Coronary artery (tissue), 2 donors: ENCODE results near the gene SPON1.
A peak's percentile ranks its signal among the peaks of the same experiment; 100 is the strongest.

Experiments used
- DNase-seq: peaks from one replicate; pipeline ENCODE4 v3.0.0-alpha.2; 2017; ENCODE audit warnings: low spot score
- H3K27ac ChIP-seq, 2 donors: fragments of 200-600 bp; sonication (generic); one replicate each; pipeline ENCODE4 v1.5.1; 2016 to 2019
- H3K4me3 ChIP-seq: fragments of 200-600 bp; sonication (generic); 2 replicates; pipeline ENCODE4 v1.5.1; 2016; ENCODE audit warnings: mild to moderate bottlenecking, moderate library complexity
- TF ChIP-seq, protein P1 (sequence below): fragments of 200-600 bp; sonication (generic); IDR thresholded peaks from one replicate; pipeline ENCODE4 v1.5.1; 2019; ENCODE audit warnings: antibody characterized with exemption

SPON1 gene

GRCh38 chr11:14255238-14255534 lies 292.7 kb downstream of the SPON1 start:
- DNase-seq, result no peak
- no peak overlapping the region for H3K27ac ChIP-seq
- TF ChIP-seq, protein P1, sequence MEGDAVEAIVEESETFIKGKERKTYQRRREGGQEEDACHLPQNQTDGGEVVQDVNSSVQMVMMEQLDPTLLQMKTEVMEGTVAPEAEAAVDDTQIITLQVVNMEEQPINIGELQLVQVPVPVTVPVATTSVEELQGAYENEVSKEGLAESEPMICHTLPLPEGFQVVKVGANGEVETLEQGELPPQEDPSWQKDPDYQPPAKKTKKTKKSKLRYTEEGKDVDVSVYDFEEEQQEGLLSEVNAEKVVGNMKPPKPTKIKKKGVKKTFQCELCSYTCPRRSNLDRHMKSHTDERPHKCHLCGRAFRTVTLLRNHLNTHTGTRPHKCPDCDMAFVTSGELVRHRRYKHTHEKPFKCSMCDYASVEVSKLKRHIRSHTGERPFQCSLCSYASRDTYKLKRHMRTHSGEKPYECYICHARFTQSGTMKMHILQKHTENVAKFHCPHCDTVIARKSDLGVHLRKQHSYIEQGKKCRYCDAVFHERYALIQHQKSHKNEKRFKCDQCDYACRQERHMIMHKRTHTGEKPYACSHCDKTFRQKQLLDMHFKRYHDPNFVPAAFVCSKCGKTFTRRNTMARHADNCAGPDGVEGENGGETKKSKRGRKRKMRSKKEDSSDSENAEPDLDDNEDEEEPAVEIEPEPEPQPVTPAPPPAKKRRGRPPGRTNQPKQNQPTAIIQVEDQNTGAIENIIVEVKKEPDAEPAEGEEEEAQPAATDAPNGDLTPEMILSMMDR, result no peak
- H3K4me3 ChIP-seq, result no peak overlapping the region

- TF ChIP-seq, protein P1, result no peak
- H3K27ac ChIP-seq, result no peak overlapping the region
- H3K4me3 ChIP-seq, result no peak overlapping the region
Measured at GRCh38 chr11:14258221-14258935, 295.9 kb downstream of the SPON1 start.

GRCh38 chr11:14259186-14259784 lies 296.8 kb downstream of the SPON1 start:
- no peak for DNase-seq
- TF ChIP-seq, protein P1, result no peak
- no peak overlapping the region for H3K4me3 ChIP-seq
- H3K27ac ChIP-seq, result no peak overlapping the region

More at GRCh38 chr11:14258221-14258935, 295.9 kb downstream of the SPON1 start:
- no peak for DNase-seq

GRCh38 chr11:14259878-14260277 lies 297.4 kb downstream of the SPON1 start:
- TF ChIP-seq, protein P1, result no peak
- DNase-seq, result no peak

DNA sequence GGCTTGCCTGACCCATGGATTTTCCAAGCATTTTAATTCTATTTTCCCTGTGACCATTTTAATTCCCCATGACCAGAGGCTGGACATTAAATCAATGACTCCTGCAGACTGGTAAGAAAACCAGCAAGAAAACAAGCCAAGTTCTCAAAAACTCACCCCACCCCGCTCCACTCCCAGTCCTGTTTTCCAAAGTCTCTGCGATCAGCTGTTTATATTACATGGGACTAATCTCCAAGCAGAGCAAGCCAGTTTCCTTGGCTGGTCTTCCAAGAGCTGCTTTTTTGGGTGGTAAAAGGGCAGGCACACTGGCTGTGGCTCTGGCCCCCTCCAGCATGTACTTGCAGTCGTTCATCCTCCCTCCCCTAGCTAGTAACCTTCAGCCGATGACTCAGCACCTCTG lies 298.5 kb downstream of the SPON1 start:
- H3K27ac ChIP-seq, result peak overlapping the region in 1 of 2 donors; percentile 25
- no peak for DNase-seq
- TF ChIP-seq, protein P1, result no peak
- H3K4me3 ChIP-seq, result no peak overlapping the region

More at GRCh38 chr11:14259878-14260277, 297.4 kb downstream of the SPON1 start:
- H3K4me3 ChIP-seq, result no peak overlapping the region
- no peak overlapping the region for H3K27ac ChIP-seq

DNA sequence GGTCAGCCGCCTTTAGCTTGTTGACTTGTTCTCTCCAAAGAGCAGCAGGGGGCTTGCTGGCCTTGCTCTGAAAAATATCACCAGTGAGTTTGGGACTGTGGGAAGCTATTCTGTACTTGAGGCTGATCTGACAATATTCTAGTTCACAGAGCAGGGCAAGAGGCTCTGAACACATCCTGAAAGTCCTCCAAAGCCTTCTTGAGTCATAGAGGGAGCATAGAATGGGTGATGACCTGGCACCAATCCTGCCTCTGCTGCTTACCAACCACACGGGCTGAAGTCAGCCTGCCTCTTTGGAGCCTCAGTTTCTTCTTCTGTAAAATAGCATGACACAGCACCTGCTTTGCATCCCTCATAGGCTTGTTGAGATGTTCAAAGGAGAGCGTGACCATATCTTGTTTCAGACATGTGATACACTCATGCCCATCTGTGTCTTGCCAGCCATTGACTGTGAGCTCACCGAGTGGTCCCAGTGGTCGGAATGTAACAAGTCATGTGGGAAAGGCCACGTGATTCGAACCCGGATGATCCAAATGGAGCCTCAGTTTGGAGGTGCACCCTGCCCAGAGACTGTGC lies 299.8 kb downstream of the SPON1 start:
- peak overlapping the region in 1 of 2 donors; percentile 1 for H3K27ac ChIP-seq
- H3K4me3 ChIP-seq, result no peak overlapping the region
- TF ChIP-seq, protein P1, result no peak
- DNase-seq, result no peak

DNA sequence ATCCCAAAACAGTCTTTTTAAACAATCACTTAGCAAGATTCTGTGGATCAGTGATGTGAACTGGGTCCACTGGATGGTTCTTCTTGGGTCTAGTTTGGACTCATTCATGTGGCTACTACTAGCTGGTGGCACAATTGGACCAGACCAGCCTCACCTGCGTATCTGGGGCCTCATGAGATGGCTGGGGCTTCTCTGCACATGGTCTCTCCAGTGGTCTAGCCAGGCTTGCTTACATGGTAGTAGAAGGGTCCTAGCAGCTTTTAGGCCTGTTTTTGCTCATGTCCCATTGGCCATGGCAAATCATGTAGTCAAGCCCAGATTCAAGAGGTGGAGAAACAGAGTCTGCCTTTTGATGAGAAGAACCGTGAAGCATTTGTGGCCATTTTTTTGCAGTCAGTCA lies 302.4 kb downstream of the SPON1 start:
- no peak for DNase-seq
- TF ChIP-seq, protein P1, result no peak
- no peak overlapping the region for H3K27ac ChIP-seq
- no peak overlapping the region for H3K4me3 ChIP-seq
